Duodenal mucosa (tissue), 2 donors: ENCODE results near the gene UBA5.

ENCODE experiments used
- H3K27ac ChIP-seq: one replicate; pipeline ENCODE4 v1.7.0; 2013; ENCODE audit warnings: low read depth, low read length
- H3K27me3 ChIP-seq, 2 donors: one replicate each; pipeline ENCODE4 v1.7.0; 2013; ENCODE audit warnings: low read length in 2 of 2, control low read depth in 1 of 2; ENCODE audit not compliant: insufficient read depth in 2 of 2, control insufficient read depth in 1 of 2
- H3K36me3 ChIP-seq, 2 donors: one replicate each; pipeline ENCODE4 v1.7.0; 2013; ENCODE audit warnings: low read length in 2 of 2, control low read depth in 1 of 2; ENCODE audit not compliant: insufficient read depth in 2 of 2, control insufficient read depth in 1 of 2
- H3K4me1 ChIP-seq, 2 donors: one replicate each; pipeline ENCODE4 v1.7.0; 2013; ENCODE audit warnings: low read length in 2 of 2, control low read depth in 1 of 2; ENCODE audit not compliant: insufficient read depth in 2 of 2, control insufficient read depth in 1 of 2
- H3K4me3 ChIP-seq, 2 donors: one replicate each; pipeline ENCODE4 v1.7.0; 2013; ENCODE audit warnings: low read length in 2 of 2, low read depth in 1 of 2
- H3K9ac ChIP-seq, 2 donors: one replicate each; pipeline ENCODE4 v1.7.0; 2013; ENCODE audit warnings: low read length in 2 of 2, low read depth in 1 of 2
- H3K9me3 ChIP-seq, 2 donors: one replicate each; pipeline ENCODE4 v1.7.0; 2013; ENCODE audit warnings: low read length in 2 of 2, control low read depth in 1 of 2; ENCODE audit not compliant: control insufficient read depth in 1 of 2

Gene UBA5

DNA sequence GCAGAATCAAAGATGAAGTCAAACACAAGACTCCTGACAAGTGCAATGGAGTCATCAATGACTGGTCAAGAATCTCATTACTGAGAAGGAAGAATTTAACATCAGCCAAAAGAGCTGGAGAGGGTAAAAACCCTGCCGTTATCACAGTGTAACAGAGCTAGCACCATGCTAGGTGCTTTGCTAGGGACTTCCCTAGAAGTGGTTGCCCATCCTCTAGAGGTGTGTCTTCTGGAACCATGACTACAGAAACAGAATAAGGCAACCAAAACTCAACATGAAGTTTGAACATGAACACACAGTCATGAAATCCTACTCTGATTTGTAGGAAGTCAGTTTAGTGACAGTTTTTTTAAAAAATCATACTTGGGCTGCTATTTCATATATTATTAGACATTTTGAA lies 10.0 kb upstream of the UBA5 start:
- no peak overlapping the region for H3K9ac ChIP-seq
- H3K27me3 ChIP-seq: no peaks in the 10 kb centered on the region
- H3K27ac ChIP-seq: no peak overlapping the region
- no peaks in the 10 kb centered on the region for H3K36me3 ChIP-seq
- no peaks in the 10 kb centered on the region for H3K9me3 ChIP-seq
- peaks cover 18 to 28% of the 10 kb centered on the region in 2 donors for H3K4me1 ChIP-seq
- H3K4me3 ChIP-seq: no peak overlapping the region

DNA sequence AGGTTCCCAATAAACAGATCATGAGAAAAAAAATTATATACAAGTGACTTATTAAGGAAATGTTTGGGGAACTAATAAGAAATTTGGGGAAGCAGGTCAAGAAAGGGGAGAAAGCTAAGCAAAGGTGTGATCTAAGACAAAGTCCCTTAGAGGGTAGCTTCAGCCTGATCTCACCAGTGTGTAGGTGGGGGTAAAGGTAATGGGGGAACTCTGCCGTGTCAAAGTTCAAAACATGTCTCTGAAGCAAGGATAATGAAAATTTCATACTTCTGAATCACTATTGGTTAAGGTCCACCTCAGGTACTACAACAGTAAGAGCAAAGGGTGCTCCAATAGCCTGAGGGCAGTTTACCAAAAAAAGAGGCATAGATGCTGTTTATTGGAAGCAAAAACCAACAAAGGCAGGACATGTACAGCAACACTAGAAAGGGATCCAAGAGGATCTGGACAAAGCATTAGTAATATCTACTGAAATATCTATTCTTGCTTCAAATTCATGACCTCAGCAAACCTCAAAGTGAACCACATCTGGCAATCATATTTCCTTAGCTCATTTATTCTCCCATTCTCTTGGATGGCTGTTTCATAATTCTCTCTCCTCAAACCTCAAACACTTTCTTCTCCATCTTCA lies 7.4 kb upstream of the UBA5 start:
- no peaks in the 10 kb centered on the region for H3K9me3 ChIP-seq
- H3K36me3 ChIP-seq: no peaks in the 10 kb centered on the region
- no peak overlapping the region for H3K27ac ChIP-seq
- H3K4me1 ChIP-seq: peaks cover 29 to 38% of the 10 kb centered on the region in 2 donors
- H3K4me3 ChIP-seq: no peak overlapping the region
- H3K9ac ChIP-seq: no peak overlapping the region
- H3K27me3 ChIP-seq: no peaks in the 10 kb centered on the region

DNA sequence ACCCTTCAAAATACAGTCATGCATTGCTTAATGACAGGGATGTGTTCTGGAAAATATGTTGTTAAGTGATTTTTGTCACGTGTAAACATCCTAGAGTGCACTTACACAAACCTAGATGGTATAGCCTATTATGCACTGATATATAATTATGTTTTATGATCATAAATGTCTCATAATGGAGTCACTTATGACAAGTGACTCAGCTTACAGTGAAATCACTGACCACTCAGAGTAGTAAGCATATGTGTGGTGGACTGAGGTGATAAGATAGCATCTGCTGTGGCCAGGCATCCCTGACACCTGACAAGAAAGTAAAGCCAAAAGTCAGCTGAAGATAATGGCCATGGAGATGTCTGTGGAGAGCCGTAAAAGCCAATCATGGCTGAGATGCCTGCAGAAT lies 5.9 kb upstream of the UBA5 start:
- Histone ChIP-seq H3K27me3 (no peaks in the 10 kb centered on the region), H3K9me3 (no peaks in the 10 kb centered on the region), H3K27ac (no peak overlapping the region), H3K4me1 (peaks cover 29 to 51% of the 10 kb centered on the region in 2 donors), H3K4me3 (no peak overlapping the region), H3K9ac (no peak overlapping the region), H3K36me3 (no peaks in the 10 kb centered on the region)

DNA sequence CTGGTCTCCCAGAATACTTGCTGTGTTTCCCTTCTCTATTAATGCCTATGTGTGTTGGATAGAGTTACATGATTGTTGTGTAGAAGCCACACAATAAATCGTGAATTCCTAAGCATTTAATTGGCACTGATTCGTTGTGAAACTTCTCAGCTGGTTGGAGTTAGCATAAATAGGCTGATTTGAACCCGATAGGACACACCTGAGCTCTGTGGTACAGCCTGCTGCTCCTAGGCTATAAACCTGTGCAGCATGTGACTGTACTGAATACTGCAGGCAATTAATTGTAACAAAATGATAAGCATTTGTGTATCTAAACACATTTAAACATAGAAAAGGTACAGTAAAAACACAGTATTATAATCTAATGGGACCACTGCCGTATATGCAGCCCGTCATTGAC lies 5.4 kb upstream of the UBA5 start:
- peaks cover 29 to 51% of the 10 kb centered on the region in 2 donors for H3K4me1 ChIP-seq
- no peaks in the 10 kb centered on the region for H3K36me3 ChIP-seq
- no peak overlapping the region for H3K27ac ChIP-seq
- no peaks in the 10 kb centered on the region for H3K27me3 ChIP-seq
- H3K4me3 ChIP-seq: no peak overlapping the region
- H3K9me3 ChIP-seq: no peaks in the 10 kb centered on the region
- H3K9ac ChIP-seq: no peak overlapping the region

DNA sequence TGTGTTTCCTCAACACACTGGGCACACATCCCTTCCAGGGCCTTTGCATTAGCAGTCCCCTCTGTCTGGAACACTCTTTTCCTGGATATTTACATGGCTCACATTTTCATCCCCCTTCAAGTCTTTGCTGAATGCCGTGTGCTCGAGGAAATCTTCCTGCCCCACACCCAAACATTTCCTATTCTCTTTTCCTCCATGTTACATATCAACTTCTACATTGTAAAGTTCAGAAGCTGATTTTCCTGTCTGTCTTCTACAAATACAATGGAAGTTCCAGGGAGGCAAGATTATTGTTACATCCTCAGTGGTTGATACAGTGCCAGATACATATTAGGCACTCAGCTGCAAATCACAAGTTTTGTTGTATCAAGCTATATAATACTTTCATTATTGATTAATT lies 4.7 kb upstream of the UBA5 start:
- Histone ChIP-seq H3K4me1 (peaks cover 29 to 51% of the 10 kb centered on the region in 2 donors), H3K4me3 (no peak overlapping the region), H3K27me3 (no peaks in the 10 kb centered on the region), H3K9me3 (no peaks in the 10 kb centered on the region), H3K27ac (no peak overlapping the region), H3K9ac (no peak overlapping the region), H3K36me3 (no peaks in the 10 kb centered on the region)

- no peak overlapping the region for H3K27ac ChIP-seq
- peak overlapping the region in 1 of 2 donors; percentile 87 for H3K9ac ChIP-seq
Observed at GRCh38 chr3:132657869-132658747, 2.0 kb upstream of the UBA5 start.

GRCh38 chr3:132659000-132659364 lies 1.1 kb upstream of the UBA5 start:
- Histone ChIP-seq H3K9ac (peak overlapping the region; percentile 87 to 95), H3K4me1 (peaks cover 28 to 58% of the 10 kb centered on the region in 2 donors), H3K27ac (peak overlapping the region; percentile 92), H3K36me3 (no peaks in the 10 kb centered on the region), H3K9me3 (no peaks in the 10 kb centered on the region), H3K4me3 (peak overlapping the region; percentile 96 to 97), H3K27me3 (no peaks in the 10 kb centered on the region)

More at GRCh38 chr3:132657869-132658747, 2.0 kb upstream of the UBA5 start:
- Histone ChIP-seq H3K9me3 (no peaks in the 10 kb centered on the region), H3K27me3 (no peaks in the 10 kb centered on the region), H3K4me3 (peak overlapping the region; percentile 96 to 97), H3K36me3 (no peaks in the 10 kb centered on the region), H3K4me1 (peaks cover 31 to 59% of the 10 kb centered on the region in 2 donors)

DNA sequence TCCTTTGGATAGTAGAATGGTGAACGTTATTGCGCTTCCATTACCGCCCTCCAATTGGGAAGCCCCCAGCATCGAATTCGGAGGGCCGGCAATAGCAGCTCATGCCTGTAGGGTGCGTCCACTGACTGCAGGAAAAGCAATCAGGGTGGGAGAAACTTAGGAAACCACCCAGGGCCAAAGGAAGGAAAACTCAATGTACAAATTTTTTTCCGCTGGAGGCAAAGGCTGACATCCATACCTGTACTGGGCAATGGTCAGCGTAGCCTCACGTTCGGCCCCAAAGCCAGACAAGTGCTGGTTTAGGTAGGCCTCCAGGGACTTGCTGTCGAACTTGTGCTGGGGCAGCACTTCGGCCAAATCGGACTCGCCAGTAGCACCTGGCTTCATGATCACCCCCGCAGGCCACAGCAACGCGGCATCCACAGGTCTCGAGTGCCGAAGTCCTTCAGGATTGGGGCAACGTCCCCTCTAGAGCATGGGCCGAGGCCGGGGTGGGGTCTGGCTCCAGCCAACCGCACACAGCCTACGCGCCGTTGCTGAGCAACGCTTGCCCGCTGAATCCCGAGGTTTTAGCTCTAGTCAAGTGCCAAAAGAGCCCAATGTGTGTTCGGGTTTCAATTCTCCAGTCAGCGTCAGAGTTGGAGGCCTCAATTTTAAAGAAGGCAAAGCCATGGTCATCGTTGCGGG lies 621 bp upstream of the UBA5 start, which contains the start of gene ACAD11:
Gene ACAD11, minus strand, starts transcription at position 445 of the 687 bp plus-strand sequence. Its CDS starts 58 bp downstream, at position 387.
- Histone ChIP-seq H3K4me1 (peaks cover 23 to 55% of the 10 kb centered on the region in 2 donors), H3K27me3 (no peaks in the 10 kb centered on the region), H3K27ac (peak within 1 kb of the TSS; percentile 92), H3K4me3 (peak within 1 kb of the TSS; percentile 96 to 97), H3K36me3 (no peaks in the 10 kb centered on the region), H3K9ac (peak within 1 kb of the TSS; percentile 87 to 95), H3K9me3 (no peaks in the 10 kb centered on the region)

GRCh38 chr3:132660811-132661070 lies 612 bp downstream of the UBA5 start:
- H3K27me3 ChIP-seq: no peaks in the 10 kb centered on the region
- peak overlapping the region; percentile 92 for H3K27ac ChIP-seq
- H3K9ac ChIP-seq: peak overlapping the region; percentile 87 to 95

GRCh38 chr3:132661101-132661500 lies 972 bp downstream of the UBA5 start:
- Histone ChIP-seq H3K27ac (peak overlapping the region; percentile 92), H3K4me1 (peaks cover 10 to 44% of the 10 kb centered on the region in 2 donors), H3K9me3 (no peaks in the 10 kb centered on the region), H3K4me3 (peak overlapping the region; percentile 96 to 97), H3K9ac (peak overlapping the region; percentile 87 to 95), H3K27me3 (no peaks in the 10 kb centered on the region), H3K36me3 (no peaks in the 10 kb centered on the region)

More at GRCh38 chr3:132660811-132661070, 612 bp downstream of the UBA5 start:
- Histone ChIP-seq H3K36me3 (no peaks in the 10 kb centered on the region), H3K9me3 (no peaks in the 10 kb centered on the region), H3K4me3 (peak overlapping the region; percentile 96 to 97), H3K4me1 (peaks cover 12 to 44% of the 10 kb centered on the region in 2 donors)
